Mammary epithelial cell (primary cell): ENCODE results near the gene RASGRP2.

Experiments used
- CTCF ChIP-seq, 2 donors: IDR thresholded peaks in 1 of 2; conservative IDR thresholded peaks in 1 of 2; 2 replicates each; pipeline ENCODE4 v1.5.1; 2011 to 2012; ENCODE audit warnings: inconsistent platforms in 2 of 2, low read length in 2 of 2, mild to moderate bottlenecking in 2 of 2, control low read depth in 1 of 2, low read depth in 1 of 2; ENCODE audit not compliant: insufficient read depth in 1 of 2; ENCODE audit errors: extremely low read depth in 1 of 2
- EZH2 ChIP-seq: IDR thresholded peaks from 2 replicates; pipeline ENCODE4 v1.6.1; 2012; ENCODE audit warnings: low read length, inconsistent platforms, borderline replicate concordance

GRCh38 chr11:64755681-64756361 lies 11.9 kb upstream of the RASGRP2 start:
- TF ChIP-seq EZH2 (no peak), CTCF (conservative IDR thresholded peaks at IDR 0.05 in 1 of 2, IDR thresholded peaks at IDR 0.05 in 1 of 2; ENCODE audit: extremely low read depth in 1 of 2, insufficient read depth in 1 of 2, low read depth in 1 of 2, low read length in 2 of 2) (no peak)
